A673 (cell line): ENCODE results near the gene ZZZ3. TPM values are rescaled to one million over a fixed set of nuclear protein-coding genes. Genes with fewer than 3 reads are reported as not detected.

Experiments used
- BruUV-seq: library from RNA; stranded (reverse); fragments of 400-500 nt; replicated peaks from 2 replicates; lab custom pipeline; 2021; lab: Mats Ljungman, UMichigan
- CTCF ChIA-PET: fragments of 300-600 bp; sonication (Branson Sonifier 250); formaldehyde crosslinking; loops from one replicate; lab custom pipeline; 2022; ENCODE audit warnings: antibody characterized with exemption; lab: Charles Lee
- POLR2A ChIA-PET: fragments of 300-600 bp; sonication (Branson Sonifier 250); formaldehyde crosslinking; loops from one replicate; lab custom pipeline; 2022; ENCODE audit warnings: antibody characterized with exemption; ENCODE audit not compliant: low non-redundant PET; lab: Charles Lee
- DNase-seq: peaks from one replicate; pipeline ENCODE4 v3.0.0-alpha.2; 2015; ENCODE audit warnings: low spot score
- H3K27ac ChIP-seq: fragments of 200-600 bp; sonication (generic); 2 replicates; pipeline ENCODE4 v1.5.1; 2016; ENCODE audit warnings: mixed run types, low read depth, mild to moderate bottlenecking, mixed read lengths, antibody characterized with exemption, low read length; ENCODE audit not compliant: poor library complexity, severe bottlenecking
- H3K27me3 ChIP-seq: fragments of 200-600 bp; sonication (generic); replicated peaks from 2 replicates; pipeline ENCODE4 v1.6.1; 2017; ENCODE audit warnings: mixed run types, low read depth, mild to moderate bottlenecking, mixed read lengths, antibody characterized with exemption, low read length; ENCODE audit not compliant: insufficient read depth, poor library complexity
- H3K36me3 ChIP-seq: fragments of 200-600 bp; sonication (generic); 2 replicates; pipeline ENCODE4 v1.6.1; 2016; ENCODE audit warnings: mixed run types, mild to moderate bottlenecking, mixed read lengths, antibody characterized with exemption, low read length; ENCODE audit not compliant: insufficient read depth, poor library complexity, severe bottlenecking
- H3K4me1 ChIP-seq: fragments of 200-600 bp; sonication (generic); 2 replicates; pipeline ENCODE4 v1.6.1; 2017; ENCODE audit warnings: mixed run types, mild to moderate bottlenecking, mixed read lengths, antibody characterized with exemption, low read length; ENCODE audit not compliant: insufficient read depth, poor library complexity, severe bottlenecking
- H3K4me3 ChIP-seq: fragments of 200-600 bp; sonication (generic); 2 replicates; pipeline ENCODE4 v1.5.1; 2016; ENCODE audit warnings: low read depth, mixed run types, mild to moderate bottlenecking, mixed read lengths, low read length; ENCODE audit not compliant: poor library complexity, severe bottlenecking
- H3K9me3 ChIP-seq: fragments of 200-600 bp; sonication (generic); 2 replicates; pipeline ENCODE4 v1.6.1; 2016; ENCODE audit warnings: mixed run types, low read depth, mild to moderate bottlenecking, mixed read lengths, antibody characterized with exemption, low read length; ENCODE audit not compliant: poor library complexity, severe bottlenecking
- CTCF ChIP-seq: fragments of 300-800, 200-600 bp; sonication (generic); conservative IDR thresholded peaks from 2 replicates; pipeline ENCODE4 v1.5.1; 2017; ENCODE audit warnings: low read depth, mild to moderate bottlenecking, antibody characterized with exemption, low read length, moderate library complexity, mixed read lengths
- EZH2 ChIP-seq: fragments of 200-600 bp; sonication (generic); IDR thresholded peaks from 2 replicates; pipeline ENCODE4 v1.6.1; 2017; ENCODE audit warnings: borderline replicate concordance, low read depth, mild to moderate bottlenecking, mixed read lengths, antibody characterized with exemption, low read length; ENCODE audit not compliant: poor library complexity, severe bottlenecking
- intact Hi-C: fragments of 100-400 bp; cut with micrococcal nuclease; formaldehyde crosslinking; loops from one replicate; pipeline ENCODE4 v1.10.0; 2022; ENCODE audit not compliant: unreplicated experiment
- total RNA-seq: library from RNA; stranded (reverse); gene quantifications from 2 replicates; pipeline ENCODE4 v1.2.3, GENCODE V29; 2021

The ZZZ3 gene
- total RNA-seq, 1 experiment from 2014 or later: 68.8 TPM

GRCh38 chr1:77718181-77718580 lies 35.7 kb upstream of the ZZZ3 start:
- Histone ChIP-seq H3K36me3 (peaks cover 79% of the 10 kb centered on the region), H3K27ac (no peak overlapping the region), H3K4me1 (no peaks in the 10 kb centered on the region), H3K9me3 (no peaks in the 10 kb centered on the region), H3K27me3 (no peaks in the 10 kb centered on the region), H3K4me3 (no peak overlapping the region)
- no TSS peak for BruUV-seq
- CTCF ChIA-PET: no interaction called here
- intact Hi-C loops: loop anchor here (10.0 kb wide), 1 partner anchor 237 kb away; no protein-coding TSS in a partner anchor
- POLR2A ChIA-PET: no interaction called here
- DNase-seq: no peak
- TF ChIP-seq CTCF (no peak), EZH2 (no peak)

GRCh38 chr1:77716065-77716464 lies 33.6 kb upstream of the ZZZ3 start:
- peaks cover 78% of the 10 kb centered on the region for H3K36me3 ChIP-seq
- no peak for DNase-seq
- no TSS peak for BruUV-seq
- no peak overlapping the region for H3K4me3 ChIP-seq
- no peak overlapping the region for H3K27ac ChIP-seq
- no peak for TF ChIP-seq CTCF
- no peak for TF ChIP-seq EZH2
- CTCF ChIA-PET: no interaction called here
- intact Hi-C loops: loop anchor here (10.0 kb wide), 1 partner anchor 239 kb away; no protein-coding TSS in a partner anchor
- no peaks in the 10 kb centered on the region for H3K27me3 ChIP-seq
- no peaks in the 10 kb centered on the region for H3K9me3 ChIP-seq
- POLR2A ChIA-PET: no interaction called here
- H3K4me1 ChIP-seq: no peaks in the 10 kb centered on the region

GRCh38 chr1:77709727-77710126 lies 27.3 kb upstream of the ZZZ3 start:
- no peak overlapping the region for H3K4me3 ChIP-seq
- H3K27ac ChIP-seq: no peak overlapping the region
- H3K9me3 ChIP-seq: no peaks in the 10 kb centered on the region
- no peak for DNase-seq
- POLR2A ChIA-PET: no interaction called here
- CTCF ChIA-PET: no interaction called here
- no peaks in the 10 kb centered on the region for H3K27me3 ChIP-seq
- peaks cover 70% of the 10 kb centered on the region for H3K36me3 ChIP-seq
- no peak for TF ChIP-seq EZH2
- TF ChIP-seq CTCF: no peak
- BruUV-seq: no TSS peak
- intact Hi-C loops: loop anchor here (10.0 kb wide), 1 partner anchor 245 kb away; no protein-coding TSS in a partner anchor
- H3K4me1 ChIP-seq: no peaks in the 10 kb centered on the region
